Ishikawa (cell line): Measurements from ENCODE around the gene TRIM44.

ENCODE experiments used
- CEBPB ChIP-seq: IDR thresholded peaks from 2 replicates; pipeline ENCODE4 v1.6.1; 2012
- CREB1 ChIP-seq: IDR thresholded peaks from 2 replicates; pipeline ENCODE4 v1.6.1; 2012; ENCODE audit warnings: low read depth
- EGR1 ChIP-seq: IDR thresholded peaks from 2 replicates; pipeline ENCODE4 v1.6.1; 2012
- EP300 ChIP-seq: IDR thresholded peaks from 2 replicates; pipeline ENCODE4 v1.6.1; 2012; ENCODE audit warnings: borderline replicate concordance
- FOXM1 ChIP-seq: IDR thresholded peaks from 2 replicates; pipeline ENCODE4 v1.6.1; 2012; ENCODE audit warnings: low read depth, borderline replicate concordance
- NFIC ChIP-seq: IDR thresholded peaks from 2 replicates; pipeline ENCODE4 v1.6.1; 2012
- RAD21 ChIP-seq: IDR thresholded peaks from 2 replicates; pipeline ENCODE4 v1.6.1; 2012; ENCODE audit warnings: low read depth
- REST ChIP-seq: IDR thresholded peaks from 2 replicates; pipeline ENCODE4 v1.6.1; 2012; ENCODE audit warnings: low read depth, mild to moderate bottlenecking
- TAF1 ChIP-seq: IDR thresholded peaks from 2 replicates; pipeline ENCODE4 v1.6.1; 2012; ENCODE audit warnings: low read depth, mild to moderate bottlenecking
- TCF12 ChIP-seq: IDR thresholded peaks from 2 replicates; pipeline ENCODE4 v1.6.1; 2012; ENCODE audit warnings: low read depth
- TEAD4 ChIP-seq: IDR thresholded peaks from 2 replicates; pipeline ENCODE4 v1.6.1; 2012
- YY1 ChIP-seq: IDR thresholded peaks from 2 replicates; pipeline ENCODE4 v1.6.1; 2012; ENCODE audit warnings: low read depth
- ZBTB7A ChIP-seq: IDR thresholded peaks from 2 replicates; pipeline ENCODE4 v1.6.1; 2012; ENCODE audit warnings: low read depth
- TF ChIP-seq, protein P1 (sequence below): IDR thresholded peaks from 2 replicates; pipeline ENCODE4 v1.6.1; 2012
- TF ChIP-seq, protein P2 (sequence below): IDR thresholded peaks from 2 replicates; pipeline ENCODE4 v1.6.1; 2012

TRIM44 gene

DNA sequence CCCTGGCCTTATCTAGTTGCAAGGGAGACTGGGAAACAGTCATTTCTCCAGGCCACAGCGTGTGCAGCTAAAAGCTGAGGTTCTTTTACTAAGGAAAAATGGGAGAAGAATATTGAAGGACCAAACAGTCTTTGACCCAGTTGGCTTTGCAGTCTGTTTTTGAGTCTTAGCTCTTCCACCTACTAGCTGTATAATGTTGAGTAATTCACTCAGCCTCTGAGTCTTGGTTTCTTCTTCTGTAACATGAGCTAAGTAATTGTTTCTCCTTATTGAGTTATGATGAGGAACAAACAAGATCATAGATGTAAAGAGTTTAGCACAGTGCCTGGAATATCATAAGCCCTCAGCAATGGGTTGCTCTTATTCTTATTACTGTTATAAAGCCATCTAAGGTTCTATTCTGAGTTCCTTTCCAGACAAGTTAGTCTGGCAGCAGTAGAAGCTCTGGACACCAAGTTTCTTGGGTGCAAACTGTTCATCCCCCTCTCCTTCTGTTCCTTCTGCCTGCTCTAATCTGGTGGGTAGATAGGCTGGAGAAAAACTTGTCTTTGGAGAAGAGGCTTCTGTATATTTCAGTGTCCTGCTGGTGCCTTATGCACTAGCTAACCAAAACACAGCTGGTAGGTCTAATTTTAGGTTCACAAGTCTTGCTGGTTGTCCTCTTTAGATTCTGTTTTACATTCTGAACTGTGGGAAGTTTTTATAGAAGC is 13.5 kb downstream of the TRIM44 start:
- TF ChIP-seq REST (no peak), FOXM1 (no peak), CREB1 (no peak), TCF12 (no peak), EP300 (no peak)
- TF ChIP-seq, protein P1, sequence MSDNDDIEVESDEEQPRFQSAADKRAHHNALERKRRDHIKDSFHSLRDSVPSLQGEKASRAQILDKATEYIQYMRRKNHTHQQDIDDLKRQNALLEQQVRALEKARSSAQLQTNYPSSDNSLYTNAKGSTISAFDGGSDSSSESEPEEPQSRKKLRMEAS: no peak

- no peak for TF ChIP-seq RAD21
- TF ChIP-seq YY1: no peak
- TF ChIP-seq, protein P1: no peak
- no peak for TF ChIP-seq FOXM1
- no peak for TF ChIP-seq ZBTB7A
- no peak for TF ChIP-seq TEAD4
- no peak for TF ChIP-seq EGR1
- TF ChIP-seq REST: no peak
- TF ChIP-seq TAF1: no peak
- TF ChIP-seq NFIC: no peak
- TF ChIP-seq, protein P2, sequence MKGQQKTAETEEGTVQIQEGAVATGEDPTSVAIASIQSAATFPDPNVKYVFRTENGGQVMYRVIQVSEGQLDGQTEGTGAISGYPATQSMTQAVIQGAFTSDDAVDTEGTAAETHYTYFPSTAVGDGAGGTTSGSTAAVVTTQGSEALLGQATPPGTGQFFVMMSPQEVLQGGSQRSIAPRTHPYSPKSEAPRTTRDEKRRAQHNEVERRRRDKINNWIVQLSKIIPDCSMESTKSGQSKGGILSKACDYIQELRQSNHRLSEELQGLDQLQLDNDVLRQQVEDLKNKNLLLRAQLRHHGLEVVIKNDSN: no peak
- TF ChIP-seq CREB1: no peak
- TF ChIP-seq EP300: no peak
- no peak for TF ChIP-seq TCF12
- no peak for TF ChIP-seq CEBPB
Observed at GRCh38 chr11:35676611-35676965, 14.0 kb downstream of the TRIM44 start.

DNA sequence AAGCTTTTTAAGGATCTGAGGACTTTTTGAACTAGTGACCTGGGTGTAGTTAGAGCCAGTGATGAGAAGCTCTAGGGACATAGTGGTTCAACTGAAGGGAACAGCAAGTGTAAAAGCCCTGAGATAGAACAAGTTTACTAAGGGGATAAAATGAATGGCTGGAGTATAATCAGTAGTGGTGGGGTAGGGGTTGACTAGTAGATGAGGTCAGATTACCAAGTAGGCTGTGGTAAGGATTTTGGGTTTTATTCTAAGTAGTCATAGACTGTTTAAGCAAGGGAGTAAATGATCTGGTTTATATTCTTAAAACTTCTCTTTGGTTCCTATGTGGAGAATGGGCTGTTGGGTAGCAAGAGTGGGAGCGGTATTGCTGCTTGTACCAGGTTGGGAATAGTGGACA is 15.3 kb downstream of the TRIM44 start:
- TF ChIP-seq EP300 (no peak), TAF1 (no peak), EGR1 (no peak), REST (no peak), TEAD4 (no peak), ZBTB7A (no peak), RAD21 (no peak), YY1 (no peak), FOXM1 (no peak), NFIC (no peak), TCF12 (no peak)
- TF ChIP-seq, protein P2: no peak

- TF ChIP-seq CEBPB: no peak
- TF ChIP-seq ZBTB7A: no peak
- TF ChIP-seq, protein P1: no peak
- TF ChIP-seq EP300: no peak
- TF ChIP-seq TAF1: no peak
- TF ChIP-seq NFIC: no peak
- TF ChIP-seq EGR1: no peak
- TF ChIP-seq RAD21: no peak
- TF ChIP-seq FOXM1: no peak
- no peak for TF ChIP-seq YY1
- no peak for TF ChIP-seq TCF12
- no peak for TF ChIP-seq TEAD4
- TF ChIP-seq, protein P2: no peak
Observed at GRCh38 chr11:35678471-35678870, 15.9 kb downstream of the TRIM44 start.
